Stimulated activated CD4-positive, alpha-beta T cell treated with anti-CD3 and anti-CD28 coated beads, TNF-alpha, amount 100 ng/mL, for 1 hour (primary cell): ENCODE measurements around the gene GTPBP10.
A peak's percentile ranks its signal among the peaks of the same experiment; 100 is the strongest.
"Not testable (repeated sequence)": the region's sequence is repeated elsewhere in the genome, so short reads cannot be mapped to it uniquely, and the experiment has no call there.

ENCODE experiments used
- DNase-seq, 3 donors: peaks; one replicate each; pipeline ENCODE4 v3.0.0-alpha.2; 2020; ENCODE audit warnings: low read depth in 3 of 3, low spot score in 1 of 3

The GTPBP10 gene

GRCh38 chr7:90346336-90347125 is at the start of gene GTPBP10:
Gene GTPBP10, plus strand, starts transcription at chr7:90346716. Its CDS starts 26 bp downstream, at chr7:90346742.
- peak; percentile 82 to 95 (median 92) for DNase-seq

GRCh38 chr7:90298145-90299038 is 48.1 kb upstream of the GTPBP10 start:
- DNase-seq: no peak

- DNase-seq: no peak
Observed at GRCh38 chr7:90303241-90303640, 43.3 kb upstream of the GTPBP10 start.

GRCh38 chr7:90309872-90310271 is 36.6 kb upstream of the GTPBP10 start:
- no peak for DNase-seq

- DNase-seq: no peak
Observed at GRCh38 chr7:90311175-90311574, 35.3 kb upstream of the GTPBP10 start.

- no peak for DNase-seq
Observed at GRCh38 chr7:90312745-90313144, 33.8 kb upstream of the GTPBP10 start.

- no peak for DNase-seq
Observed at GRCh38 chr7:90313907-90314306, 32.6 kb upstream of the GTPBP10 start.

GRCh38 chr7:90320014-90320413 is 26.5 kb upstream of the GTPBP10 start:
- no peak for DNase-seq

GRCh38 chr7:90320418-90320800 is 26.1 kb upstream of the GTPBP10 start:
- no peak for DNase-seq

- DNase-seq: no peak
Observed at GRCh38 chr7:90320801-90321494, 25.6 kb upstream of the GTPBP10 start, which contains the start of gene FAM237B. Gene FAM237B, minus strand, starts transcription at chr7:90321304. Its CDS starts 1,556 bp downstream, at chr7:90319748.

- no peak for DNase-seq
Observed at GRCh38 chr7:90322837-90323236, 23.7 kb upstream of the GTPBP10 start.

- no peak for DNase-seq
Observed at GRCh38 chr7:90326500-90326899, 20.0 kb upstream of the GTPBP10 start.

GRCh38 chr7:90334193-90334843 is 12.2 kb upstream of the GTPBP10 start:
- no peak for DNase-seq

GRCh38 chr7:90334926-90335325 is 11.6 kb upstream of the GTPBP10 start:
- DNase-seq: not testable (repeated sequence)

- DNase-seq: no peak
Observed at GRCh38 chr7:90337106-90337505, 9.4 kb upstream of the GTPBP10 start.

GRCh38 chr7:90345016-90345415 is 1.5 kb upstream of the GTPBP10 start:
- no peak for DNase-seq

- no peak for DNase-seq
Observed at GRCh38 chr7:90345595-90346335, 751 bp upstream of the GTPBP10 start.

- no peak for DNase-seq
Observed at GRCh38 chr7:90347759-90348158, 1.2 kb downstream of the GTPBP10 start.

- no peak for DNase-seq
Observed at GRCh38 chr7:90349305-90349704, 2.8 kb downstream of the GTPBP10 start.

GRCh38 chr7:90350032-90350431 is 3.5 kb downstream of the GTPBP10 start:
- DNase-seq: not testable (repeated sequence)
